Measurements from ENCODE around the gene KLF18.

DNA sequence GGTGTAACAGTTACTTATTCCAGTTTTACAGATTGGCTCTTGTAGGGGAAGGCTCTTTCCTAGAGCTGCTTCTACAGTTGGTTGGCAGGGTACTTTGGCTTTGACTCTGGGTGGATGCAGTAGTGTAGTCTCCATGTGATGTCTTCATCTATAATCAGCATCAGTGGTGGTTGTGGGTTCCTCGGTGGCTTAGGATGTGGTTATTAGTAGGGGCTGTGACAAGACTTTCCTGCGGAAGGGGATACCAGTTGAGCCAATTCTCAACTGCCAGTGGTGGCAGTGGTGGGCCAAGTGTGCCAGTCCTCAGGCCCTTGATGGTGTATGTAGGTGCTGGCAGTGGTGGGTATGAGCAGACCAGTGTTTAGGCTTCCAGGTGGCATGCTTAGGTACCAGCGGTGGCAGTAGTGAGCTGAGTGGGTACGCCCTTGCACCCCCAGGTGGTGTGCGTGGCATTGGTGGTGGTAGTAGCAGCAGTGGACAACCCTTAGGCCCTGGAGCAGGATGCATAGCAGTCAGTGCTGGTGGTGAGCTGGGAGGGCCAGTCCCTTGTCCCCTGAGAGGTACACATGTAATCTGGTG lies 27.2 kb upstream of the KLF18 start:
- no peak for TF ChIP-seq ZNF274 (IDR thresholded peaks at IDR 0.05; ENCODE audit: low read depth, low read length)
- TF ChIP-seq YY1 (IDR thresholded peaks at IDR 0.05; ENCODE audit: insufficient read depth, insufficient read length): no peak
- no peak for TF ChIP-seq SUZ12 (IDR thresholded peaks at IDR 0.05; ENCODE audit: extremely low read depth, insufficient read depth, insufficient read length)
